GM23248 (cell line): ENCODE measurements around the gene TUBAL3. TPM values are rescaled to one million over a fixed set of nuclear protein-coding genes. Genes with fewer than 3 reads are reported as not detected.

Experiments
- DNase-seq: peaks from one replicate; pipeline ENCODE4 v3.0.0-alpha.2; 2015
- H2AFZ ChIP-seq: fragments of 200-600 bp; sonication (generic); 2 replicates; pipeline ENCODE4 v1.6.1; 2016; ENCODE audit warnings: antibody characterized with exemption
- H3F3A ChIP-seq: fragments of 200-600 bp; sonication (generic); 2 replicates; pipeline ENCODE4 v1.6.1; 2016; ENCODE audit warnings: mild to moderate bottlenecking, antibody characterized with exemption, mixed run types; ENCODE audit not compliant: insufficient read depth
- H3K27ac ChIP-seq: fragments of 200-600 bp; sonication (generic); 2 replicates; pipeline ENCODE4 v1.5.1; 2016; ENCODE audit warnings: mild to moderate bottlenecking
- H3K27me3 ChIP-seq: fragments of 200-600 bp; sonication (generic); replicated peaks from 2 replicates; pipeline ENCODE4 v1.6.1; 2016; ENCODE audit warnings: mild to moderate bottlenecking; ENCODE audit not compliant: insufficient read depth
- H3K36me3 ChIP-seq: fragments of 200-600 bp; sonication (generic); 2 replicates; pipeline ENCODE4 v1.6.1; 2016; ENCODE audit warnings: low read depth, mild to moderate bottlenecking
- H3K4me1 ChIP-seq: fragments of 200-600 bp; sonication (generic); 2 replicates; pipeline ENCODE4 v1.6.1; 2016; ENCODE audit warnings: mild to moderate bottlenecking; ENCODE audit not compliant: insufficient read depth
- H3K4me2 ChIP-seq: fragments of 200-600 bp; sonication (generic); one replicate; pipeline ENCODE4 v1.6.1; 2016; ENCODE audit warnings: mild to moderate bottlenecking; ENCODE audit not compliant: unreplicated experiment
- H3K4me3 ChIP-seq: fragments of 200-600 bp; sonication (generic); 2 replicates; pipeline ENCODE4 v1.5.1; 2016; ENCODE audit warnings: mild to moderate bottlenecking
- H3K79me2 ChIP-seq: fragments of 200-600 bp; sonication (generic); 2 replicates; pipeline ENCODE4 v1.6.1; 2016; ENCODE audit warnings: mild to moderate bottlenecking; ENCODE audit not compliant: insufficient read depth
- H3K9ac ChIP-seq: fragments of 200-600 bp; sonication (generic); 2 replicates; pipeline ENCODE4 v1.6.1; 2016; ENCODE audit warnings: mild to moderate bottlenecking
- H3K9me2 ChIP-seq: fragments of 200-600 bp; sonication (generic); 2 replicates; pipeline ENCODE4 v1.6.1; 2016; ENCODE audit warnings: mixed run types, mild to moderate bottlenecking, moderate library complexity; ENCODE audit not compliant: insufficient read depth
- H3K9me3 ChIP-seq: fragments of 200-600 bp; sonication (generic); one replicate; pipeline ENCODE4 v1.6.1; 2017; ENCODE audit warnings: low read depth
- H4K20me1 ChIP-seq: fragments of 200-600 bp; sonication (generic); 2 replicates; pipeline ENCODE4 v1.6.0; 2016; ENCODE audit not compliant: insufficient read depth
- EZH2 ChIP-seq: fragments of 200-600 bp; sonication (generic); IDR thresholded peaks from 2 replicates; pipeline ENCODE4 v1.6.1; 2018; ENCODE audit warnings: antibody characterized with exemption, mild to moderate bottlenecking; ENCODE audit not compliant: insufficient read depth, poor library complexity, severe bottlenecking
- EZH2phosphoT487 ChIP-seq: fragments of 200-600 bp; sonication (generic); IDR thresholded peaks from 2 replicates; pipeline ENCODE4 v1.6.1; 2018; ENCODE audit warnings: antibody characterized with exemption, moderate library complexity, mild to moderate bottlenecking, low read depth; ENCODE audit not compliant: insufficient read depth
- WGBS, 2 experiments: methylation state at CpG; one replicate each; pipeline ENCODE4 v1.1.6; 2015 to 2017; ENCODE audit warnings: low lambda C conversion rate in 2 of 2, low coverage in 1 of 2; ENCODE audit errors: missing lambda C conversion rate in 2 of 2; 5-methylcytosine and 5-hydroxymethylcytosine counted together
- in situ Hi-C: fragments of 300-500 bp; cut with MboI; formaldehyde crosslinking; loops from 2 replicates; pipeline ENCODE4 v1.15.0; 2020
- polyA plus RNA-seq: library from polyadenylated mRNA; unstranded; fragments of >200 nt; fragmentation: Nextera tagmentation; extraction: Ambion mirVana; gene quantifications from 2 replicates; pipeline ENCODE4 v1.2.1, GENCODE V29; 2016
- total RNA-seq: library from RNA; depleted of rRNA; stranded (reverse); fragments of >200 nt; shearing (Covaris generic); gene quantifications from 2 replicates; pipeline ENCODE4 v1.2.3, GENCODE V29; 2014

The TUBAL3 gene
- total and polyA plus RNA-seq, 2 experiments from 2014 or later: not detected

- H3K27me3 ChIP-seq: no peaks in the 10 kb centered on the region
- peaks cover 62% of the 10 kb centered on the region for H3F3A ChIP-seq
- TF ChIP-seq EZH2phosphoT487 (no peak), EZH2 (no peak)
- in situ Hi-C loops: no loop called here
- peak; percentile 28 for DNase-seq
- peaks cover 100% of the 10 kb centered on the region for H3K79me2 ChIP-seq
- WGBS, 2 experiments: 3 to 4% methylated on average over 2 of the region's 2 CpGs
- no peaks in the 10 kb centered on the region for H3K9me2 ChIP-seq
- H3K27ac ChIP-seq: peak overlapping the region; percentile 74
- H3K4me3 ChIP-seq: peak overlapping the region; percentile 79
- no peaks in the 10 kb centered on the region for H3K9me3 ChIP-seq
- H3K4me2 ChIP-seq: peak overlapping the region; percentile 96
- H2AFZ ChIP-seq: 0 out of 2 replicates have a peak overlapping the region, but pooled peaks have one; percentile 4
- peaks cover 26% of the 10 kb centered on the region for H3K4me1 ChIP-seq
- peaks cover 27% of the 10 kb centered on the region for H3K36me3 ChIP-seq
- no peaks in the 10 kb centered on the region for H4K20me1 ChIP-seq
- peak overlapping the region; percentile 90 for H3K9ac ChIP-seq
Measured at GRCh38 chr10:5449227-5449626, 44.6 kb upstream of the TUBAL3 start.

- Histone ChIP-seq H3K36me3 (peaks cover 21% of the 10 kb centered on the region), H3K9me3 (no peaks in the 10 kb centered on the region), H3K4me3 (peak overlapping the region; percentile 79), H2AFZ (0 out of 2 replicates have a peak overlapping the region, but pooled peaks have one; percentile 4), H3F3A (peaks cover 54% of the 10 kb centered on the region), H4K20me1 (no peaks in the 10 kb centered on the region), H3K27ac (peak overlapping the region; percentile 74), H3K4me2 (peak overlapping the region; percentile 96), H3K79me2 (peaks cover 97% of the 10 kb centered on the region), H3K27me3 (no peaks in the 10 kb centered on the region), H3K9ac (peak overlapping the region; percentile 90), H3K4me1 (peaks cover 26% of the 10 kb centered on the region), H3K9me2 (no peaks in the 10 kb centered on the region)
- TF ChIP-seq EZH2 (no peak), EZH2phosphoT487 (no peak)
- in situ Hi-C loops: no loop called here
- DNase-seq: no peak
- WGBS, 2 experiments: 49 to 68% methylated on average over 4 of the region's 4 CpGs
Measured at GRCh38 chr10:5448333-5449001, 43.8 kb upstream of the TUBAL3 start.

- WGBS, 2 experiments: 0 to 1% methylated on average over 5 of the region's 5 CpGs
- Histone ChIP-seq H2AFZ (no peak overlapping the region; the same call in 1 of the 2 replicates), H3K36me3 (peaks cover 13% of the 10 kb centered on the region), H3K9ac (peak overlapping the region; percentile 90), H3K4me3 (peak overlapping the region; percentile 79), H3F3A (peaks cover 46% of the 10 kb centered on the region), H3K9me3 (no peaks in the 10 kb centered on the region), H3K27me3 (no peaks in the 10 kb centered on the region), H3K4me2 (peak overlapping the region; percentile 96), H3K27ac (peak overlapping the region; percentile 74), H3K9me2 (no peaks in the 10 kb centered on the region), H3K4me1 (peaks cover 26% of the 10 kb centered on the region), H4K20me1 (no peaks in the 10 kb centered on the region), H3K79me2 (peaks cover 88% of the 10 kb centered on the region)
- peak; percentile 53 for DNase-seq
- TF ChIP-seq EZH2phosphoT487: no peak
- no peak for TF ChIP-seq EZH2
- in situ Hi-C loops: no loop called here
Measured at GRCh38 chr10:5447611-5448071, 43.0 kb upstream of the TUBAL3 start.

GRCh38 chr10:5447056-5447455, 42.4 kb upstream of the TUBAL3 start:
- H3K79me2 ChIP-seq: peaks cover 83% of the 10 kb centered on the region

More at GRCh38 chr10:5447056-5447455, 42.4 kb upstream of the TUBAL3 start:
- in situ Hi-C loops: no loop called here
- Histone ChIP-seq H3K36me3 (peaks cover 7% of the 10 kb centered on the region), H3F3A (peaks cover 44% of the 10 kb centered on the region), H3K9ac (peak overlapping the region; percentile 90), H4K20me1 (no peaks in the 10 kb centered on the region), H3K4me3 (peak overlapping the region; percentile 79), H3K27ac (peak overlapping the region; percentile 74), H3K9me2 (no peaks in the 10 kb centered on the region), H3K4me2 (peak overlapping the region; percentile 96), H3K4me1 (peaks cover 26% of the 10 kb centered on the region), H3K27me3 (no peaks in the 10 kb centered on the region), H2AFZ (peak overlapping the region; percentile 69; the same call in 1 of the 2 replicates), H3K9me3 (no peaks in the 10 kb centered on the region)
- no peak for TF ChIP-seq EZH2
- no peak for TF ChIP-seq EZH2phosphoT487
- 1 to 3% methylated on average over 3 of the region's 3 CpGs for WGBS, 2 experiments
- DNase-seq: peak; percentile 75
